ENCODE measurements around the gene USP11. TPM values are rescaled to one million over a fixed set of nuclear protein-coding genes. Genes with fewer than 3 reads are reported as not detected.

Gene USP11
- total and polyA plus RNA-seq, 2 of the 4 experiments (the other 2 are of a cell fraction) = 33.5 to 59.7 TPM

- no peak for TF ChIP-seq FOS (IDR thresholded peaks at IDR 0.05; ENCODE audit: low read depth, low read length)
- TF ChIP-seq BHLHE40 (IDR thresholded peaks at IDR 0.05; ENCODE audit: low read depth, low read length) = no peak
- TF ChIP-seq MAZ (IDR thresholded peaks at IDR 0.05; ENCODE audit: borderline replicate concordance, low read depth, low read length) = no peak
Observed at GRCh38 chrX:47243351-47243750, 10.5 kb downstream of the USP11 start (continued).

GRCh38 chrX:47244676-47245075, 11.9 kb downstream of the USP11 start:
- Histone ChIP-seq H3K18ac (ENCODE audit: low read depth, low read length) (no peak overlapping the region), H4K5ac (ENCODE audit: low read depth, low read length) (no peak overlapping the region), H3K4me3 (ENCODE audit: insufficient read depth, low read depth, low read length) (no peak overlapping the region), H2AK5ac (ENCODE audit: low read depth, low read length) (no peak overlapping the region), H3K79me1 (ENCODE audit: low read depth in 1 of 2, low read length in 2 of 2) (peaks cover 0 to 11% of the 10 kb centered on the region in 2 experiments; a peak in 1 of 4 replicates), H4K20me1 (ENCODE audit: insufficient read depth, low read length) (peaks cover 2% of the 10 kb centered on the region), H2BK120ac (ENCODE audit: low read depth, low read length) (no peak overlapping the region), H2BK20ac (ENCODE audit: low read depth, low read length) (no peak overlapping the region), H2BK15ac (ENCODE audit: low read depth, low read length) (no peak overlapping the region), H3K4ac (ENCODE audit: low read depth, low read length) (no peak overlapping the region), H3K9ac (ENCODE audit: low read depth, low read length) (no peak overlapping the region), H3K23ac (ENCODE audit: low read depth, low read length) (no peak overlapping the region), H3K4me1 (ENCODE audit: control insufficient read depth, insufficient read depth, low read length) (no peaks in the 10 kb centered on the region), H3K27me3 (ENCODE audit: control insufficient read depth, insufficient read depth, low read length) (peaks cover 20% of the 10 kb centered on the region), H3K4me2 (ENCODE audit: low read depth, low read length) (no peak overlapping the region), H3K9me1 (ENCODE audit: insufficient read depth, low read length) (no peaks in the 10 kb centered on the region), H3K36me3 (ENCODE audit: control insufficient read depth, insufficient read depth, low read length) (peaks cover 54% of the 10 kb centered on the region), H4K8ac (ENCODE audit: low read depth in 2 of 2, low read length in 2 of 2) (no peak overlapping the region), H2AK9ac (replicated peaks; ENCODE audit: low read depth, low read length, poor library complexity) (no peak overlapping the region), H4K91ac (ENCODE audit: insufficient read depth, low read depth, low read length) (no peak overlapping the region), H3K27ac (ENCODE audit: insufficient read depth, low read length) (no peak overlapping the region), H2BK5ac (ENCODE audit: low read depth, low read length, poor library complexity, severe bottlenecking) (no peak overlapping the region), H2AFZ (replicated peaks; ENCODE audit: low read length, poor library complexity) (no peak overlapping the region), H3K14ac (replicated peaks; ENCODE audit: low read depth, low read length) (no peak overlapping the region), H3K9me3 (ENCODE audit: control insufficient read depth, insufficient read depth, low read length) (peaks cover 4% of the 10 kb centered on the region; the same call in 1 of the 2 replicates), H3K56ac (ENCODE audit: extremely low read depth, insufficient read depth, low read length) (no peak overlapping the region)
- in situ Hi-C loops (cut with MboI; ENCODE audit: low sequenced_read_pairs) = no loop called here
- WGBS, 2 experiments (ENCODE audit: extremely low coverage in 2 of 2, insufficient read length in 1 of 2) = 77% methylated on average over 4 of the region's 16 CpGs; no CpG with 5 or more reads in 1 of the 2 experiments
- no TSS peak for BruUV-seq (replicated peaks)
- dilution Hi-C loops (cut with HindIII; ENCODE audit: low sequenced_read_pairs, unreplicated experiment) = no loop called here
- ChIA-PET CTCF (no interaction called here), POLR2A (ENCODE audit: unreplicated experiment) (no interaction called here)
- TF ChIP-seq RAD21 (IDR thresholded peaks at IDR 0.05; ENCODE audit: low read length) (no peak), FOS (IDR thresholded peaks at IDR 0.05; ENCODE audit: low read depth, low read length) (no peak), BHLHE40 (IDR thresholded peaks at IDR 0.05; ENCODE audit: low read depth, low read length) (no peak), MAFK (IDR thresholded peaks at IDR 0.05; ENCODE audit: low read depth, low read length) (no peak), CTCF (conservative IDR thresholded peaks at IDR 0.05; ENCODE audit: low read depth, low read length) (no peak), CEBPB (IDR thresholded peaks at IDR 0.05; ENCODE audit: low read depth, low read length) (no peak), NFE2L2 (IDR thresholded peaks at IDR 0.05; ENCODE audit: low read depth, low read length) (no peak), RCOR1 (IDR thresholded peaks at IDR 0.05; ENCODE audit: insufficient replicate concordance, low read length) (no peak), RFX5 (IDR thresholded peaks at IDR 0.05; ENCODE audit: low read depth, low read length) (no peak), SMC3 (IDR thresholded peaks at IDR 0.05; ENCODE audit: low read depth, low read length) (no peak), CHD1 (IDR thresholded peaks at IDR 0.05; ENCODE audit: low read depth, low read length) (no peak), POLR2A (IDR thresholded peaks at IDR 0.05; ENCODE audit: low read depth, low read length) (no peak)
- DNase-seq (no peak), ATAC-seq (ENCODE audit: low read depth) (no peak)
- intact Hi-C loops (cut with micrococcal nuclease) = no loop called here

Measured in IMR-90 (cell line).